H54 (cell line): ENCODE data around the gene MPP3.

Experiments used
- DNase-seq: peaks from one replicate; pipeline ENCODE4 v3.0.0; 2011; ENCODE audit warnings: low spot score, mixed read lengths; ENCODE audit not compliant: insufficient read length
- FAIRE-seq: peaks from 3 replicates; lab custom pipeline; 2011; peaks lifted over from hg19 to GRCh38; lab: Jason Lieb, UNC
- POLR2A ChIP-seq: IDR thresholded peaks from 2 replicates; pipeline ENCODE4 v1.6.1; 2011; ENCODE audit warnings: low read depth, mild to moderate bottlenecking, low read length

Gene MPP3

GRCh38 chr17:43774304-43775250, 58.4 kb downstream of the MPP3 start:
- FAIRE-seq, result no peak
- no peak for TF ChIP-seq POLR2A
- DNase-seq, result no peak

- no peak for DNase-seq
- TF ChIP-seq POLR2A, result no peak
- FAIRE-seq, result no peak
Observed at GRCh38 chr17:43772877-43773648, 59.9 kb downstream of the MPP3 start.

GRCh38 chr17:43771463-43771862, 61.5 kb downstream of the MPP3 start:
- DNase-seq (no peak), FAIRE-seq (no peak)
- no peak for TF ChIP-seq POLR2A

GRCh38 chr17:43770957-43771356, 62.0 kb downstream of the MPP3 start:
- no peak for TF ChIP-seq POLR2A
- FAIRE-seq (no peak), DNase-seq (no peak)

- no peak for DNase-seq
- no peak for FAIRE-seq
- no peak for TF ChIP-seq POLR2A
Observed at GRCh38 chr17:43769859-43770258, 63.1 kb downstream of the MPP3 start.

- TF ChIP-seq POLR2A, result no peak
- FAIRE-seq (no peak), DNase-seq (no peak)
Observed at GRCh38 chr17:43769426-43769825, 63.5 kb downstream of the MPP3 start.

- DNase-seq, result no peak
- no peak for TF ChIP-seq POLR2A
- no peak for FAIRE-seq
Observed at GRCh38 chr17:43768943-43769342, 64.0 kb downstream of the MPP3 start.

- FAIRE-seq (no peak), DNase-seq (no peak)
- TF ChIP-seq POLR2A, result no peak
Observed at GRCh38 chr17:43768382-43768781, 64.6 kb downstream of the MPP3 start.

GRCh38 chr17:43767713-43768059, 65.3 kb downstream of the MPP3 start:
- TF ChIP-seq POLR2A, result no peak
- no peak for FAIRE-seq
- DNase-seq, result no peak

GRCh38 chr17:43767053-43767712, 65.8 kb downstream of the MPP3 start:
- TF ChIP-seq POLR2A, result no peak
- no peak for DNase-seq
- no peak for FAIRE-seq

- TF ChIP-seq POLR2A, result no peak
- DNase-seq (no peak), FAIRE-seq (no peak)
Observed at GRCh38 chr17:43766413-43767052, 66.4 kb downstream of the MPP3 start.

GRCh38 chr17:43760254-43760852, 72.6 kb downstream of the MPP3 start:
- peak; percentile 6 for FAIRE-seq
- no peak for TF ChIP-seq POLR2A
- DNase-seq, result peak; percentile 93

- no peak for DNase-seq
- no peak for TF ChIP-seq POLR2A
- no peak for FAIRE-seq
Observed at GRCh38 chr17:43759836-43760235, 73.1 kb downstream of the MPP3 start.
